Vagina (tissue), 2 donors: ENCODE data around the gene LDLRAD3.

Experiments used
- CTCF ChIP-seq, 3 experiments: fragments of 450-650 bp in 2 of 3; fragments of 200-600 bp in 1 of 3; sonication (generic) in 1 of 3; IDR thresholded peaks; one replicate each; pipeline ENCODE4 v1.5.1; 2017 to 2019; ENCODE audit warnings: antibody characterized with exemption in 3 of 3, mild to moderate bottlenecking in 2 of 3, moderate library complexity in 2 of 3
- POLR2A ChIP-seq, 2 donors: fragments of 450-650 bp; IDR thresholded peaks; one replicate each; pipeline ENCODE4 v1.6.1; 2017; ENCODE audit warnings: antibody characterized with exemption in 2 of 2, mild to moderate bottlenecking in 2 of 2, moderate library complexity in 2 of 2

GRCh38 chr11:36131721-36132397 is 188.0 kb downstream of the LDLRAD3 start:
- TF ChIP-seq CTCF (IDR thresholded peaks at IDR 0.05) (peak in 2 of 3 experiments; percentile 56 to 57), POLR2A (IDR thresholded peaks at IDR 0.05) (no peak)
